ENCODE data around the gene NAA35. TPM values are rescaled to one million over a fixed set of nuclear protein-coding genes. Genes with fewer than 3 reads are reported as not detected.
"Not testable (repeated sequence)": the region's sequence is repeated elsewhere in the genome, so short reads cannot be mapped to it uniquely, and the experiment has no call there.

NAA35 gene
- total RNA-seq, 1 donor from 2014 or later: 18.8 TPM

GRCh38 chr9:85964526-85964925 lies 23.6 kb downstream of the NAA35 start:
- H3K27me3 Mint-ChIP-seq (ENCODE audit: unreplicated experiment): no peaks in the 10 kb centered on the region
- H3K4me3 Mint-ChIP-seq (ENCODE audit: unreplicated experiment): no peak overlapping the region
- DNase-seq (ENCODE audit: extremely low spot score, unreplicated experiment): no peak
- H3K9me3 Mint-ChIP-seq (ENCODE audit: unreplicated experiment): no peaks in the 10 kb centered on the region
- H3K36me3 Mint-ChIP-seq (ENCODE audit: unreplicated experiment): peaks cover 45% of the 10 kb centered on the region
- TF ChIP-seq CTCF (IDR thresholded peaks at IDR 0.05): no peak
- peaks cover 6% of the 10 kb centered on the region for H3K4me1 Mint-ChIP-seq (ENCODE audit: unreplicated experiment)
- H3K27ac Mint-ChIP-seq (ENCODE audit: unreplicated experiment): no peak overlapping the region

- no peak overlapping the region for H3K27ac Mint-ChIP-seq (ENCODE audit: unreplicated experiment)
- H3K4me3 Mint-ChIP-seq (ENCODE audit: unreplicated experiment): no peak overlapping the region
- no peak for DNase-seq (ENCODE audit: extremely low spot score, unreplicated experiment)
- peaks cover 46% of the 10 kb centered on the region for H3K36me3 Mint-ChIP-seq (ENCODE audit: unreplicated experiment)
- no peak for TF ChIP-seq CTCF (IDR thresholded peaks at IDR 0.05)
- H3K27me3 Mint-ChIP-seq (ENCODE audit: unreplicated experiment): no peaks in the 10 kb centered on the region
- no peaks in the 10 kb centered on the region for H3K9me3 Mint-ChIP-seq (ENCODE audit: unreplicated experiment)
- peaks cover 6% of the 10 kb centered on the region for H3K4me1 Mint-ChIP-seq (ENCODE audit: unreplicated experiment)
These were observed 24.0 kb downstream of the NAA35 start for GRCh38 chr9:85964949-85965348.

- peaks cover 42% of the 10 kb centered on the region for H3K36me3 Mint-ChIP-seq (ENCODE audit: unreplicated experiment)
- H3K9me3 Mint-ChIP-seq (ENCODE audit: unreplicated experiment): no peaks in the 10 kb centered on the region
- no peak overlapping the region for H3K4me3 Mint-ChIP-seq (ENCODE audit: unreplicated experiment)
- no peak for TF ChIP-seq CTCF (IDR thresholded peaks at IDR 0.05)
- no peaks in the 10 kb centered on the region for H3K27me3 Mint-ChIP-seq (ENCODE audit: unreplicated experiment)
- H3K27ac Mint-ChIP-seq (ENCODE audit: unreplicated experiment): no peak overlapping the region
- H3K4me1 Mint-ChIP-seq (ENCODE audit: unreplicated experiment): no peaks in the 10 kb centered on the region
- DNase-seq (ENCODE audit: extremely low spot score, unreplicated experiment): no peak
These were observed 28.8 kb downstream of the NAA35 start for GRCh38 chr9:85969727-85970126.

GRCh38 chr9:85971731-85972130 lies 30.8 kb downstream of the NAA35 start:
- no peaks in the 10 kb centered on the region for H3K27me3 Mint-ChIP-seq (ENCODE audit: unreplicated experiment)
- DNase-seq (ENCODE audit: extremely low spot score, unreplicated experiment): no peak
- H3K4me3 Mint-ChIP-seq (ENCODE audit: unreplicated experiment): no peak overlapping the region
- H3K9me3 Mint-ChIP-seq (ENCODE audit: unreplicated experiment): no peaks in the 10 kb centered on the region
- TF ChIP-seq CTCF (IDR thresholded peaks at IDR 0.05): no peak
- no peak overlapping the region for H3K27ac Mint-ChIP-seq (ENCODE audit: unreplicated experiment)
- H3K4me1 Mint-ChIP-seq (ENCODE audit: unreplicated experiment): no peaks in the 10 kb centered on the region
- peaks cover 45% of the 10 kb centered on the region for H3K36me3 Mint-ChIP-seq (ENCODE audit: unreplicated experiment)

GRCh38 chr9:85973238-85973637 lies 32.3 kb downstream of the NAA35 start:
- Mint-ChIP-seq H3K4me1 (ENCODE audit: unreplicated experiment) (no peaks in the 10 kb centered on the region), H3K27ac (ENCODE audit: unreplicated experiment) (no peak overlapping the region), H3K4me3 (ENCODE audit: unreplicated experiment) (no peak overlapping the region), H3K27me3 (ENCODE audit: unreplicated experiment) (no peaks in the 10 kb centered on the region), H3K9me3 (ENCODE audit: unreplicated experiment) (no peaks in the 10 kb centered on the region), H3K36me3 (ENCODE audit: unreplicated experiment) (peaks cover 52% of the 10 kb centered on the region)
- no peak for TF ChIP-seq CTCF (IDR thresholded peaks at IDR 0.05)
- no peak for DNase-seq (ENCODE audit: extremely low spot score, unreplicated experiment)

- not testable (repeated sequence) for H3K27me3 Mint-ChIP-seq (ENCODE audit: unreplicated experiment); H3K27ac Mint-ChIP-seq (ENCODE audit: unreplicated experiment); H3K4me1 Mint-ChIP-seq (ENCODE audit: unreplicated experiment); H3K9me3 Mint-ChIP-seq (ENCODE audit: unreplicated experiment); DNase-seq (ENCODE audit: extremely low spot score, unreplicated experiment); H3K4me3 Mint-ChIP-seq (ENCODE audit: unreplicated experiment)
- peaks cover 55% of the 10 kb centered on the region for H3K36me3 Mint-ChIP-seq (ENCODE audit: unreplicated experiment)
These were observed 33.2 kb downstream of the NAA35 start for GRCh38 chr9:85974055-85974547.

Data from osteocyte (in vitro differentiated cells).